ENCODE measurements around the gene HS3ST5. TPM values are rescaled to one million over a fixed set of nuclear protein-coding genes. Genes with fewer than 3 reads are reported as not detected.

Gene HS3ST5
- polyA plus RNA-seq, 1 donor (not counting 4 experiments of a cell fraction or from before 2014, with no cell fraction given), result not detected

DNA sequence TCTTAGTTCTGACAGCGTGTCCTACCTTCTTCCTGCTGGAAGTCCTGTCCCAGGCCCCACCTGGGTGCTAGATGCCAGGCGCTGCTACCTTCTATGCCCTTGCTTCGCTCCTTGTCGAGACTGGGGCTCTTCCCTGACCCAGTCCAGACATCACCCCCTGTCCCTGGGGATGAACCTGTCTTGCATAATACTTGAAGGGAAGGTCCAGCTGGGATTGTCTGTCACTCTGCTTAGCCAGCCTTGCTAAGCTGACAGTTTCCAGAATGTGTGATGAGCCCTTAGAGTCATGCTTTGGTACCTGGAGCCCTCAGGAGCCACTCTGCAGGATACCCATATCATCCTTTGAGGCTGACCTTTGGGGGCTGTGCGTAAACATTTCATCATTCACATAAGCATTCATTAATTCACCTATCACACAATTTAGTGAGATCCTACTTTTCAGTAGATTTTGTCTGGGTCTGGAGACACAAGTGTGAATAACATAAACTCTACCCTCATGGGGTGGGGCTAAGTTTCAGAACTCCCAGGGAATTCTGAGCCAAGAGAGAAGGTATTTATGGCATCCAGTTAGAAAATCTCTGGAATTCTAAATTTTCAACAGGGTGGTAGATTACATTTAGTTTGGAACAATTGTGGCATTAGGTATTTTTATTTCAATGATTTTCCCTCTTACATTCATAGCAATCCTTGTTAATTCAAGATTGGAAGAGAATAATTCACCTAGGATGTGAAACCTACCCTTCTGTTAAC is 220.7 kb downstream of the HS3ST5 start:
- Histone ChIP-seq H3K4me3 (ENCODE audit: control insufficient read depth in 2 of 3, extremely low read depth in 1 of 3, insufficient read depth in 2 of 3, low read depth in 1 of 3, low read length in 3 of 3) (no peak overlapping the region), H3K36me3 (ENCODE audit: control insufficient read depth in 2 of 2, extremely low read depth in 1 of 2, insufficient read depth in 2 of 2, low read length in 2 of 2) (no peaks in the 10 kb centered on the region), H3K27me3 (ENCODE audit: control insufficient read depth, extremely low read depth, insufficient read depth, low read length) (no peaks in the 10 kb centered on the region), H4K20me1 (ENCODE audit: control insufficient read depth, extremely low read depth, insufficient read depth, low read length) (no peaks in the 10 kb centered on the region), H3K9ac (ENCODE audit: control insufficient read depth, extremely low read depth, insufficient read depth, low read length) (no peak overlapping the region), H3K79me2 (ENCODE audit: control insufficient read depth, insufficient read depth, low read length) (no peaks in the 10 kb centered on the region), H3K9me1 (ENCODE audit: control insufficient read depth, extremely low read depth, insufficient read depth, low read length) (no peaks in the 10 kb centered on the region), H3K4me1 (ENCODE audit: control insufficient read depth, extremely low read depth, insufficient read depth, low read length) (no peaks in the 10 kb centered on the region), H3K4me2 (ENCODE audit: control insufficient read depth, extremely low read depth, insufficient read depth, low read depth, low read length) (no peak overlapping the region), H3K27ac (ENCODE audit: control insufficient read depth, insufficient read depth, low read length) (no peak overlapping the region), H2AFZ (ENCODE audit: control insufficient read depth, low read length) (no peak overlapping the region), H3K9me3 (ENCODE audit: control insufficient read depth, low read depth, low read length) (no peaks in the 10 kb centered on the region)
- no peak for DNase-seq (ENCODE audit: low read depth, low spot score)
- FAIRE-seq, result no peak
- TF ChIP-seq, protein P1, sequence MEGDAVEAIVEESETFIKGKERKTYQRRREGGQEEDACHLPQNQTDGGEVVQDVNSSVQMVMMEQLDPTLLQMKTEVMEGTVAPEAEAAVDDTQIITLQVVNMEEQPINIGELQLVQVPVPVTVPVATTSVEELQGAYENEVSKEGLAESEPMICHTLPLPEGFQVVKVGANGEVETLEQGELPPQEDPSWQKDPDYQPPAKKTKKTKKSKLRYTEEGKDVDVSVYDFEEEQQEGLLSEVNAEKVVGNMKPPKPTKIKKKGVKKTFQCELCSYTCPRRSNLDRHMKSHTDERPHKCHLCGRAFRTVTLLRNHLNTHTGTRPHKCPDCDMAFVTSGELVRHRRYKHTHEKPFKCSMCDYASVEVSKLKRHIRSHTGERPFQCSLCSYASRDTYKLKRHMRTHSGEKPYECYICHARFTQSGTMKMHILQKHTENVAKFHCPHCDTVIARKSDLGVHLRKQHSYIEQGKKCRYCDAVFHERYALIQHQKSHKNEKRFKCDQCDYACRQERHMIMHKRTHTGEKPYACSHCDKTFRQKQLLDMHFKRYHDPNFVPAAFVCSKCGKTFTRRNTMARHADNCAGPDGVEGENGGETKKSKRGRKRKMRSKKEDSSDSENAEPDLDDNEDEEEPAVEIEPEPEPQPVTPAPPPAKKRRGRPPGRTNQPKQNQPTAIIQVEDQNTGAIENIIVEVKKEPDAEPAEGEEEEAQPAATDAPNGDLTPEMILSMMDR (optimal IDR thresholded peaks at IDR 0.05 in 1 of 3, IDR thresholded peaks at IDR 0.05 in 1 of 3, conservative IDR thresholded peaks at IDR 0.05 in 1 of 3; ENCODE audit: extremely low read depth in 1 of 3, insufficient read depth in 2 of 3, low read length in 3 of 3), result no peak
- TF ChIP-seq EZH2 (IDR thresholded peaks at IDR 0.05; ENCODE audit: low read length), result no peak
- dilution Hi-C loops (cut with MboI; ENCODE audit: extremely low pct_ligation_motif_present, low sequenced_read_pairs), result no loop called here

DNA sequence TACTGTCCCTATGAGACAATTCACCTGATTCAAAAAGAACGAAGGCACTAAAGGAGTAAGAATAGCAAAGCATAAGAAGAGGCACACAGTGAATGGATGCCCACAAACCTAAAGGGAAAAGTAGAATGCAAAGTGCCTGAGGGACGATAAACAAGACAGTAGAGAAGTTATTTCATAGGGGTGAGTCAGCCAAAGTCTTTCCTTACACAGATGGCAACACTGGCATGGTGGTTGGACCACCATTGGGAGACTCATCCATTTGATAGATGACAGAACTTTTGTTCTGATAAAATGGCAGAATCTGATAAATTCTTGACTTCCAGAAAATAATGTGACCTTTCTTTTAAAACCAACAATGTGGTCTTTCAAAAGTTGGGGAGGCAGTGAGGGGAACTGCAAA is 223.8 kb downstream of the HS3ST5 start:
- H3K4me2 ChIP-seq (ENCODE audit: control insufficient read depth, extremely low read depth, insufficient read depth, low read depth, low read length), result no peak overlapping the region
- TF ChIP-seq, protein P1 (optimal IDR thresholded peaks at IDR 0.05 in 1 of 3, IDR thresholded peaks at IDR 0.05 in 1 of 3, conservative IDR thresholded peaks at IDR 0.05 in 1 of 3; ENCODE audit: extremely low read depth in 1 of 3, insufficient read depth in 2 of 3, low read length in 3 of 3), result no peak
- TF ChIP-seq EZH2 (IDR thresholded peaks at IDR 0.05; ENCODE audit: low read length), result no peak
- FAIRE-seq (no peak), DNase-seq (ENCODE audit: low read depth, low spot score) (no peak)
- H2AFZ ChIP-seq (ENCODE audit: control insufficient read depth, low read length), result no peak overlapping the region
- H4K20me1 ChIP-seq (ENCODE audit: control insufficient read depth, extremely low read depth, insufficient read depth, low read length), result no peaks in the 10 kb centered on the region
- H3K36me3 ChIP-seq (ENCODE audit: control insufficient read depth in 2 of 2, extremely low read depth in 1 of 2, insufficient read depth in 2 of 2, low read length in 2 of 2), result no peaks in the 10 kb centered on the region
- no peaks in the 10 kb centered on the region for H3K9me3 ChIP-seq (ENCODE audit: control insufficient read depth, low read depth, low read length)
- H3K27me3 ChIP-seq (ENCODE audit: control insufficient read depth, extremely low read depth, insufficient read depth, low read length), result no peaks in the 10 kb centered on the region
- H3K9ac ChIP-seq (ENCODE audit: control insufficient read depth, extremely low read depth, insufficient read depth, low read length), result no peak overlapping the region
- no peak overlapping the region for H3K4me3 ChIP-seq (ENCODE audit: control insufficient read depth in 2 of 3, extremely low read depth in 1 of 3, insufficient read depth in 2 of 3, low read depth in 1 of 3, low read length in 3 of 3)
- H3K4me1 ChIP-seq (ENCODE audit: control insufficient read depth, extremely low read depth, insufficient read depth, low read length), result no peaks in the 10 kb centered on the region
- no peak overlapping the region for H3K27ac ChIP-seq (ENCODE audit: control insufficient read depth, insufficient read depth, low read length)
- no peaks in the 10 kb centered on the region for H3K9me1 ChIP-seq (ENCODE audit: control insufficient read depth, extremely low read depth, insufficient read depth, low read length)
- no peaks in the 10 kb centered on the region for H3K79me2 ChIP-seq (ENCODE audit: control insufficient read depth, insufficient read depth, low read length)
- dilution Hi-C loops (cut with MboI; ENCODE audit: extremely low pct_ligation_motif_present, low sequenced_read_pairs), result no loop called here
